NB4 (cell line): ENCODE data around the gene MTHFSD.

Source experiments
- DNase-seq: peaks from one replicate; pipeline ENCODE4 v3.0.0; 2010; ENCODE audit warnings: low read depth
- H3K4me3 ChIP-seq: one replicate; pipeline ENCODE4 v1.5.1; 2011; ENCODE audit warnings: mild to moderate bottlenecking, low read depth, low read length, moderate library complexity
- MAX ChIP-seq: IDR thresholded peaks from 2 replicates; pipeline ENCODE4 v1.6.1; 2011; ENCODE audit warnings: low read depth, low read length
- MYC ChIP-seq: IDR thresholded peaks from 2 replicates; pipeline ENCODE4 v1.6.1; 2011; ENCODE audit warnings: low read depth, low read length
- POLR2A ChIP-seq: IDR thresholded peaks from 2 replicates; pipeline ENCODE4 v1.6.1; 2011; ENCODE audit warnings: mild to moderate bottlenecking; ENCODE audit not compliant: insufficient read length; ENCODE audit errors: extremely low read depth
- TF ChIP-seq, protein P1 (sequence below): IDR thresholded peaks from one replicate; pipeline ENCODE4 v1.5.1; 2012; ENCODE audit warnings: low read depth, low read length

Gene MTHFSD

GRCh38 chr16:86568677-86569623, 13.9 kb upstream of the MTHFSD start:
- DNase-seq: no peak
- H3K4me3 ChIP-seq: no peak overlapping the region
- TF ChIP-seq MAX: no peak
- TF ChIP-seq POLR2A: no peak
- no peak for TF ChIP-seq MYC
- TF ChIP-seq, protein P1, sequence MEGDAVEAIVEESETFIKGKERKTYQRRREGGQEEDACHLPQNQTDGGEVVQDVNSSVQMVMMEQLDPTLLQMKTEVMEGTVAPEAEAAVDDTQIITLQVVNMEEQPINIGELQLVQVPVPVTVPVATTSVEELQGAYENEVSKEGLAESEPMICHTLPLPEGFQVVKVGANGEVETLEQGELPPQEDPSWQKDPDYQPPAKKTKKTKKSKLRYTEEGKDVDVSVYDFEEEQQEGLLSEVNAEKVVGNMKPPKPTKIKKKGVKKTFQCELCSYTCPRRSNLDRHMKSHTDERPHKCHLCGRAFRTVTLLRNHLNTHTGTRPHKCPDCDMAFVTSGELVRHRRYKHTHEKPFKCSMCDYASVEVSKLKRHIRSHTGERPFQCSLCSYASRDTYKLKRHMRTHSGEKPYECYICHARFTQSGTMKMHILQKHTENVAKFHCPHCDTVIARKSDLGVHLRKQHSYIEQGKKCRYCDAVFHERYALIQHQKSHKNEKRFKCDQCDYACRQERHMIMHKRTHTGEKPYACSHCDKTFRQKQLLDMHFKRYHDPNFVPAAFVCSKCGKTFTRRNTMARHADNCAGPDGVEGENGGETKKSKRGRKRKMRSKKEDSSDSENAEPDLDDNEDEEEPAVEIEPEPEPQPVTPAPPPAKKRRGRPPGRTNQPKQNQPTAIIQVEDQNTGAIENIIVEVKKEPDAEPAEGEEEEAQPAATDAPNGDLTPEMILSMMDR: no peak

DNA sequence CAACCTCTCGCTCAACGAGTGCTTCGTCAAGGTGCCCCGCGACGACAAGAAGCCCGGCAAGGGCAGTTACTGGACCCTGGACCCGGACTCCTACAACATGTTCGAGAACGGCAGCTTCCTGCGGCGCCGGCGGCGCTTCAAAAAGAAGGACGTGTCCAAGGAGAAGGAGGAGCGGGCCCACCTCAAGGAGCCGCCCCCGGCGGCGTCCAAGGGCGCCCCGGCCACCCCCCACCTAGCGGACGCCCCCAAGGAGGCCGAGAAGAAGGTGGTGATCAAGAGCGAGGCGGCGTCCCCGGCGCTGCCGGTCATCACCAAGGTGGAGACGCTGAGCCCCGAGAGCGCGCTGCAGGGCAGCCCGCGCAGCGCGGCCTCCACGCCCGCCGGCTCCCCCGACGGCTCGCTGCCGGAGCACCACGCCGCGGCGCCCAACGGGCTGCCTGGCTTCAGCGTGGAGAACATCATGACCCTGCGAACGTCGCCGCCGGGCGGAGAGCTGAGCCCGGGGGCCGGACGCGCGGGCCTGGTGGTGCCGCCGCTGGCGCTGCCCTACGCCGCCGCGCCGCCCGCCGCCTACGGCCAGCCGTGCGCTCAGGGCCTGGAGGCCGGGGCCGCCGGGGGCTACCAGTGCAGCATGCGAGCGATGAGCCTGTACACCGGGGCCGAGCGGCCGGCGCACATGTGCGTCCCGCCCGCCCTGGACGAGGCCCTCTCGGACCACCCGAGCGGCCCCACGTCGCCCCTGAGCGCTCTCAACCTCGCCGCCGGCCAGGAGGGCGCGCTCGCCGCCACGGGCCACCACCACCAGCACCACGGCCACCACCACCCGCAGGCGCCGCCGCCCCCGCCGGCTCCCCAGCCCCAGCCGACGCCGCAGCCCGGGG, 12.9 kb upstream of the MTHFSD start:
- no peak for TF ChIP-seq MAX
- no peak for TF ChIP-seq POLR2A
- no peak for TF ChIP-seq MYC
- TF ChIP-seq, protein P1: no peak
- H3K4me3 ChIP-seq: no peak overlapping the region
- DNase-seq: no peak

DNA sequence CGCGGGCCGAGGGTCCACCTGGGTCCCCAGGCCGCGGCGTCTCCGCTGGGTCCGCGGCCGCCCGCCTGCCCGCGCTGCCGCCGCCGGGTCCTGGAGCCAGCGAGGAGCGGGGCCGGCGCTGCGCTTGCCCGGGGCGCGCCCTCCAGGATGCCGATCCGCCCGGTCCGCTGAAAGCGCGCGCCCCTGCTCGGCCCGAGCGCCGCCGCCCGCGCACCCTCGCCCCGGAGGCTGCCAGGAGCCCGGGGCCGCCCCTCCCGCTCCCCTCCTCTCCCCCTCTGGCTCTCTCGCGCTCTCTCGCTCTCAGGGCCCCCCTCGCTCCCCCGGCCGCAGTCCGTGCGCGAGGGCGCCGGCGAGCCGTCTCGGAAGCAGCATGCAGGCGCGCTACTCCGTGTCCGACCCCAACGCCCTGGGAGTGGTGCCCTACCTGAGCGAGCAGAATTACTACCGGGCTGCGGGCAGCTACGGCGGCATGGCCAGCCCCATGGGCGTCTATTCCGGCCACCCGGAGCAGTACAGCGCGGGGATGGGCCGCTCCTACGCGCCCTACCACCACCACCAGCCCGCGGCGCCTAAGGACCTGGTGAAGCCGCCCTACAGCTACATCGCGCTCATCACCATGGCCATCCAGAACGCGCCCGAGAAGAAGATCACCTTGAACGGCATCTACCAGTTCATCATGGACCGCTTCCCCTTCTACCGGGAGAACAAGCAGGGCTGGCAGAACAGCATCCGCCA, 12.1 kb upstream of the MTHFSD start:
- H3K4me3 ChIP-seq: no peak overlapping the region
- DNase-seq: no peak
- TF ChIP-seq MYC: no peak
- TF ChIP-seq POLR2A: no peak
- TF ChIP-seq, protein P1: no peak
- no peak for TF ChIP-seq MAX

GRCh38 chr16:86566601-86566965, 11.5 kb upstream of the MTHFSD start, which contains the start of gene FOXC2:
Gene FOXC2 (plus strand): TSS chr16:86566829. CDS start chr16:86567336, 507 bp downstream.
- H3K4me3 ChIP-seq: no peak within 1 kb of the TSS
- no peak for DNase-seq
- TF ChIP-seq MAX (no peak), MYC (no peak), POLR2A (no peak)
- TF ChIP-seq, protein P1: no peak
